Kidney (tissue), 14 donors: Measurements from ENCODE around the gene RHOF. TPM values are rescaled to one million over a fixed set of nuclear protein-coding genes. Genes with fewer than 3 reads are reported as not detected.
A peak's percentile ranks its signal among the peaks of the same experiment; 100 is the strongest.

Source experiments
- DNase-seq, 5 donors: peaks; one replicate each; pipeline ENCODE4 v3.0.0-alpha.2; 2013 to 2020
- FAIRE-seq: peaks from 2 replicates; lab custom pipeline; 2012; peaks lifted over from hg19 to GRCh38; lab: Jason Lieb, UNC
- H3K27ac ChIP-seq, 2 donors: one replicate each; pipeline ENCODE4 v1.7.0; 2013; ENCODE audit warnings: low read depth in 2 of 2, low read length in 2 of 2, inconsistent platforms in 1 of 2
- H3K27me3 ChIP-seq: one replicate; pipeline ENCODE4 v1.7.1; 2013; ENCODE audit warnings: low read length, inconsistent platforms; ENCODE audit not compliant: control insufficient read depth, insufficient read depth
- H3K36me3 ChIP-seq, 3 donors: one replicate each; pipeline versions ENCODE4 v1.7.0 to v1.7.1; 2013; ENCODE audit warnings: low read length in 3 of 3, control low read depth in 1 of 3, inconsistent platforms in 1 of 3; ENCODE audit not compliant: insufficient read depth in 3 of 3, control insufficient read depth in 2 of 3
- H3K4me1 ChIP-seq, 3 donors: one replicate each; pipeline versions ENCODE4 v1.7.0 to v1.7.1; 2013; ENCODE audit warnings: low read length in 3 of 3, inconsistent platforms in 1 of 3, low read depth in 1 of 3; ENCODE audit not compliant: control insufficient read depth in 2 of 3, insufficient read depth in 2 of 3
- H3K4me3 ChIP-seq, 3 donors: one replicate each; pipeline versions ENCODE4 v1.7.0 to v1.8.1; 2013; ENCODE audit warnings: low read length in 3 of 3, control low read depth in 1 of 3, inconsistent platforms in 1 of 3
- H3K9ac ChIP-seq, 3 donors: one replicate each; pipeline versions ENCODE4 v1.7.0 to v1.7.1; 2013; ENCODE audit warnings: low read length in 3 of 3, control low read depth in 1 of 3, inconsistent platforms in 1 of 3
- H3K9me3 ChIP-seq, 3 donors: one replicate each; pipeline versions ENCODE4 v1.7.0 to v1.7.1; 2013; ENCODE audit warnings: low read length in 3 of 3, control low read depth in 1 of 3, inconsistent platforms in 1 of 3; ENCODE audit not compliant: control insufficient read depth in 2 of 3, insufficient read depth in 1 of 3
- intact Hi-C: fragments of 100-400 bp; cut with DNase I; formaldehyde crosslinking; loops from one replicate; pipeline ENCODE4 v1.11.1; 2022
- polyA plus RNA-seq: library from polyadenylated mRNA; stranded (reverse); fragments of 350-450 nt; fragmentation: Illumina TruSeq; extraction: RNeasy Lipid Tissue Mini Kit (QIAGEN cat#74804); gene quantifications from one replicate; pipeline ENCODE4 v1.2.3, GENCODE V29; 2014; ENCODE audit warnings: low read depth, low replicate concordance; ENCODE audit not compliant: insufficient read depth
- total RNA-seq: library from RNA; stranded (reverse); fragmentation: NEBNext Ultra II Directional; extraction: Animal tissue kit (Norgen Biotek cat#: 25700); gene quantifications from one replicate; pipeline ENCODE4 v1.2.1, GENCODE V29; 2021
- TF ChIP-seq, protein P1 (sequence below): IDR thresholded peaks from 3 replicates; pipeline ENCODE4 v1.5.1; 2012; ENCODE audit warnings: mild to moderate bottlenecking, moderate library complexity, borderline replicate concordance; ENCODE audit not compliant: insufficient read depth; ENCODE audit errors: extremely low read depth
- donor health status: control.
- donor health status: control.
- donor health status: control.
- donor health status: control.
- donor health status: control.
- donor health status: DM: yes; HTN: yes; CAD: no.
- donor health status: Normal renal cell carcinoma (clear cell type).

RHOF gene
- total and polyA plus RNA-seq, 2 donors from 2014 or later = 23.9 to 42.6 TPM

DNA sequence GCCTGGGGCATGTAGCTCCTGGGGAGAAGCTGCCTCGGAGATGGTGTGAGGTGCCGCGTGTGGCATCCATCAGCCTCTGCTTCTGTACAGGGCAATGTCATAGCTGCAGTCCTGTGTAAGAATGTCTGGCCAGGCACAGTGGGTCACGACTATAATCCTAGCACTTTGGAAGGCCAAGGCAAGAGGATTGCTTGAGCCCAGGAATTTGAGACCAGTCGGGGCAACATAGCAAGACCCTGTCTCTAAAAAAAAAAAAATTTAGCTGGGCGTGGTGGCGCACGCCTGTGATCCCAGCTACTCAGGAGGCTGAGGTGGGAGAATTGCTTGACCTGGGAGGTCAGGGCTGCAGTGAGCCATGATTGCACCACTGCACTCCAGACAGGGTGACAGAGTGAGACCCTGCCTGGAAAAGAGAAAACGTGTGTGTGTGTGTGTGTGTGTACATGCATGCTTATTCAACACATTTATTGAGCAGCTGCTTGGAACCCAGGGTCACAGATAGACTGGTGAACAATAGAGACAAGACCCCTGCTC, 24.1 kb downstream of the RHOF start:
- H3K9me3 ChIP-seq = no peaks in the 10 kb centered on the region
- no peaks in the 10 kb centered on the region for H3K27me3 ChIP-seq
- no peak for DNase-seq
- H3K9ac ChIP-seq = no peak overlapping the region
- no peak overlapping the region for H3K4me3 ChIP-seq
- TF ChIP-seq, protein P1, sequence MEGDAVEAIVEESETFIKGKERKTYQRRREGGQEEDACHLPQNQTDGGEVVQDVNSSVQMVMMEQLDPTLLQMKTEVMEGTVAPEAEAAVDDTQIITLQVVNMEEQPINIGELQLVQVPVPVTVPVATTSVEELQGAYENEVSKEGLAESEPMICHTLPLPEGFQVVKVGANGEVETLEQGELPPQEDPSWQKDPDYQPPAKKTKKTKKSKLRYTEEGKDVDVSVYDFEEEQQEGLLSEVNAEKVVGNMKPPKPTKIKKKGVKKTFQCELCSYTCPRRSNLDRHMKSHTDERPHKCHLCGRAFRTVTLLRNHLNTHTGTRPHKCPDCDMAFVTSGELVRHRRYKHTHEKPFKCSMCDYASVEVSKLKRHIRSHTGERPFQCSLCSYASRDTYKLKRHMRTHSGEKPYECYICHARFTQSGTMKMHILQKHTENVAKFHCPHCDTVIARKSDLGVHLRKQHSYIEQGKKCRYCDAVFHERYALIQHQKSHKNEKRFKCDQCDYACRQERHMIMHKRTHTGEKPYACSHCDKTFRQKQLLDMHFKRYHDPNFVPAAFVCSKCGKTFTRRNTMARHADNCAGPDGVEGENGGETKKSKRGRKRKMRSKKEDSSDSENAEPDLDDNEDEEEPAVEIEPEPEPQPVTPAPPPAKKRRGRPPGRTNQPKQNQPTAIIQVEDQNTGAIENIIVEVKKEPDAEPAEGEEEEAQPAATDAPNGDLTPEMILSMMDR = no peak
- peaks cover 0 to 13% (median 7%) of the 10 kb centered on the region in 3 donors for H3K4me1 ChIP-seq
- FAIRE-seq = no peak
- H3K36me3 ChIP-seq = no peaks in the 10 kb centered on the region
- intact Hi-C loops = no loop called here
- no peak overlapping the region for H3K27ac ChIP-seq

DNA sequence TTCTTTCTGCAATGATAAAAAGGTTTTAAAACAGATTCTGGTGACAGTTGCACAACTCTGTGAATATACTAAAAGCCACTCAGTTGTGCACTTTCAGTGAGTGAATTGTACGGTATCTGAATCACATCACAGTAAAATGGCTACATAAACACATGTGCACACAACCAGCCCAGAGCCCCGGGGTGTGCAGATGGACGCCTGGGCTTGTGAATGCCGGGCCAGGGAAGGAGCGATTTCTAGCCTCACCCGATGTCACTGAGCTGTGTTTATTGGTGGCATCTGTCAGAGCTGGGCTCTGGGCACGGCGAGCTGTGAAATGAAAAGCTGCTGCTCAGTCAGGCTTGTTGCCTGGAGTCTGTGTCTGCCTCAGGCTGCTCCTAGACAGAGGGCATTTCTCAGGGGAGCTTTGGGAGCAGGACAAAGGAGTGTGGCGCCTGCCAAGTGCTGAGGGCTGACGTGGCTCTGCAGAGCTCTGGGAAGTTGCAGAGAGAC, 25.9 kb downstream of the RHOF start:
- TF ChIP-seq, protein P1 = no peak
- no peak overlapping the region for H3K4me3 ChIP-seq
- intact Hi-C loops = no loop called here
- H3K27me3 ChIP-seq = no peaks in the 10 kb centered on the region
- H3K9ac ChIP-seq = peak overlapping the region in 1 of 3 donors; percentile 1
- H3K4me1 ChIP-seq = peaks cover 0 to 5% (median under 1%) of the 10 kb centered on the region in 3 donors
- H3K36me3 ChIP-seq = no peaks in the 10 kb centered on the region
- DNase-seq = peak; percentile 65 to 82 (median 74)
- no peaks in the 10 kb centered on the region for H3K9me3 ChIP-seq
- no peak overlapping the region for H3K27ac ChIP-seq
- FAIRE-seq = no peak

DNA sequence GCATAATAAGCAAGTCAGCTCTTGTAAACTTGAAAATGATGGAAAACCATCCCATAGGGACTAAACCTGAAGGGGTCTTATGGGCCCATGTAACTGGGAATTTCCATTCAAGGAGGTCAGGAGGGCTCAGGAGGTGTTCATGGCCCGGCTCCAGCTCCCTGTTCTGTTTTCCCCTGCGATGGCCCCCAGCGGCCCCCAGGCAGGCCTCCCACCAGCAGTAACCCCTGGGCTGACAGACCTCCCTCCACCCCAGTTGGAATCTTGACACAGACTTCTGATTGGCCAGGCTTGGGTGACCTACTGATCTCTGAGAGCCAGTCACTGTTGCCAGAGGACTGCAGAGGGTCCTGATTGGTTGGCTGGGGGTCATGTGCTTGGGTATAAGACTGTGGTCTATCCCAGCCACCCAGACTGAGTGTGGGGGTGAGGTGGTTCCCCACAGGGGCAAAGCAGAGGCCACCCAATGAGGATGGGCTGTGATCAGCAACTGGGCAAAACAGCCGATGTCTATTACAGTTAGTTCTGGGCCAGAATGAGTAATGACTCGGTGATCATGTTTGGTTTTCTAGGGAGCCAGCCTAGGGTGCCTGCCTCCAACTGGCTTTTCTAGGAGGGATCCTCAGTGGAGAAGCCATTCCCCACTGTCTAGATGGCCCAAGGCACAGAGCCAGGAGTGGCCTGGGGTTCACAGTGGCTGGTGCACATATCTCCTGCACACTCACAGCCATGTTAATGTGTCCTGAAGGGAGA, 27.0 kb downstream of the RHOF start:
- Histone ChIP-seq H3K4me1 (peaks cover 0 to 5% (median 0%) of the 10 kb centered on the region in 3 donors), H3K27ac (no peak overlapping the region), H3K9me3 (no peaks in the 10 kb centered on the region), H3K4me3 (no peak overlapping the region), H3K36me3 (no peaks in the 10 kb centered on the region), H3K27me3 (no peaks in the 10 kb centered on the region), H3K9ac (no peak overlapping the region)
- DNase-seq (no peak), FAIRE-seq (no peak)
- intact Hi-C loops = no loop called here
- TF ChIP-seq, protein P1 = no peak
